ENCODE results near the gene RCOR1. TPM values are rescaled to one million over a fixed set of nuclear protein-coding genes. Genes with fewer than 3 reads are reported as not detected.

RCOR1 gene
- total and polyA plus RNA-seq, 2 donors (not counting 1 experiment from before 2014, with no cell fraction given): 8.7 to 37.1 TPM

DNA sequence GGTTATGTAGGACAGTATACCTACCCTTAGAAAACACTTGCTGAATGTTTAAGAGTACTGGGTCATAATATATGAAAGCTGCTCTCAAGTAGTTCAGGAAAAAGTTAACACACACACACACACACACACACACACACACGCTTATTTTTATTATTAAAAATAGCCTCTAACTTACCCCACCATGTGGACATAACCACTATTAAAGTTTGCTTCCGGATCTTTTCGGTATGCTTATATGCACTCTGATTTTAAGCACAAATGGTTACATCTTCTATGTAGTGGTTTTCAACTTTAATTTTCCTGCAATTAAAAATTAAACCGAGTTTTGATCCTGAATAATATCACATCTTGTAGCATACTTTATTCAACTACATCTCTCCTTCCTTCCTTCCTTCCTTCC, 99.9 kb downstream of the RCOR1 start:
- Mint-ChIP-seq H3K4me1 (peaks cover 47% of the 10 kb centered on the region), H3K27ac (no peak overlapping the region), H3K9me3 (ENCODE audit: insufficient read depth) (no peaks in the 10 kb centered on the region), H3K27me3 (no peaks in the 10 kb centered on the region), H3K4me3 (no peak overlapping the region)
- ATAC-seq (ENCODE audit: low read depth) (no peak), DNase-seq (no peak)
- Histone ChIP-seq H3K9me3 (ENCODE audit: control extremely low read depth in 1 of 3, control insufficient read depth in 2 of 3, insufficient read depth in 1 of 3, low read length in 2 of 3) (no peaks in the 10 kb centered on the region), H3K4me3 (ENCODE audit: control extremely low read depth in 1 of 5, extremely low read depth in 1 of 5, insufficient read depth in 1 of 5, low read depth in 2 of 5, low read length in 4 of 5) (no peak overlapping the region), H3K4me1 (ENCODE audit: control insufficient read depth in 2 of 2, insufficient read depth in 2 of 2, low read length in 2 of 2) (peaks cover 16 to 20% of the 10 kb centered on the region in 2 donors), H2AFZ (ENCODE audit: insufficient read depth, low read depth, low read length, poor library complexity, severe bottlenecking) (no peak overlapping the region), H3K36me3 (replicated peaks in 1 of 2; ENCODE audit: control extremely low read depth in 1 of 2, control insufficient read depth in 1 of 2, extremely low read depth in 1 of 2, insufficient read depth in 2 of 2, low read length in 1 of 2) (no peaks in the 10 kb centered on the region), H3K4me2 (replicated peaks; ENCODE audit: low read depth, low read length, poor library complexity, severe bottlenecking) (no peak overlapping the region), H3K9ac (ENCODE audit: low read length) (no peak overlapping the region), H3K79me2 (ENCODE audit: control insufficient read depth, insufficient read depth, low read length) (peaks cover 42% of the 10 kb centered on the region), H4K20me1 (ENCODE audit: control insufficient read depth, insufficient read depth, low read length, poor library complexity, severe bottlenecking) (peaks cover 53% of the 10 kb centered on the region), H3K27ac (ENCODE audit: low read length in 2 of 2) (no peak overlapping the region), H3K27me3 (replicated peaks in 1 of 4; ENCODE audit: control extremely low read depth in 1 of 4, control insufficient read depth in 3 of 4, insufficient read depth in 4 of 4, low read length in 3 of 4) (no peaks in the 10 kb centered on the region)
- intact Hi-C loops (cut with micrococcal nuclease): loop anchor here (5.0 to 10.0 kb wide), 4 partner anchors 100 to 492 kb away; partner anchors contain the start of gene RCOR1
- WGBS (ENCODE audit: insufficient coverage): no CpG with 5 or more reads among the region's 4 CpGs
- POLR2A ChIA-PET: no interaction called here
- TF ChIP-seq EZH2 (IDR thresholded peaks at IDR 0.05; ENCODE audit: borderline replicate concordance, insufficient read depth, low read depth, low read length, poor library complexity, severe bottlenecking): no peak
- TF ChIP-seq, protein P1, sequence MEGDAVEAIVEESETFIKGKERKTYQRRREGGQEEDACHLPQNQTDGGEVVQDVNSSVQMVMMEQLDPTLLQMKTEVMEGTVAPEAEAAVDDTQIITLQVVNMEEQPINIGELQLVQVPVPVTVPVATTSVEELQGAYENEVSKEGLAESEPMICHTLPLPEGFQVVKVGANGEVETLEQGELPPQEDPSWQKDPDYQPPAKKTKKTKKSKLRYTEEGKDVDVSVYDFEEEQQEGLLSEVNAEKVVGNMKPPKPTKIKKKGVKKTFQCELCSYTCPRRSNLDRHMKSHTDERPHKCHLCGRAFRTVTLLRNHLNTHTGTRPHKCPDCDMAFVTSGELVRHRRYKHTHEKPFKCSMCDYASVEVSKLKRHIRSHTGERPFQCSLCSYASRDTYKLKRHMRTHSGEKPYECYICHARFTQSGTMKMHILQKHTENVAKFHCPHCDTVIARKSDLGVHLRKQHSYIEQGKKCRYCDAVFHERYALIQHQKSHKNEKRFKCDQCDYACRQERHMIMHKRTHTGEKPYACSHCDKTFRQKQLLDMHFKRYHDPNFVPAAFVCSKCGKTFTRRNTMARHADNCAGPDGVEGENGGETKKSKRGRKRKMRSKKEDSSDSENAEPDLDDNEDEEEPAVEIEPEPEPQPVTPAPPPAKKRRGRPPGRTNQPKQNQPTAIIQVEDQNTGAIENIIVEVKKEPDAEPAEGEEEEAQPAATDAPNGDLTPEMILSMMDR (IDR thresholded peaks at IDR 0.05): no peak
- CTCF ChIA-PET: interaction anchor here (0.6 to 3.6 kb wide), 6 partner anchors 10 to 280 kb away, joined by 3 to 59 read pairs (median 15); no protein-coding TSS in a partner anchor

DNA sequence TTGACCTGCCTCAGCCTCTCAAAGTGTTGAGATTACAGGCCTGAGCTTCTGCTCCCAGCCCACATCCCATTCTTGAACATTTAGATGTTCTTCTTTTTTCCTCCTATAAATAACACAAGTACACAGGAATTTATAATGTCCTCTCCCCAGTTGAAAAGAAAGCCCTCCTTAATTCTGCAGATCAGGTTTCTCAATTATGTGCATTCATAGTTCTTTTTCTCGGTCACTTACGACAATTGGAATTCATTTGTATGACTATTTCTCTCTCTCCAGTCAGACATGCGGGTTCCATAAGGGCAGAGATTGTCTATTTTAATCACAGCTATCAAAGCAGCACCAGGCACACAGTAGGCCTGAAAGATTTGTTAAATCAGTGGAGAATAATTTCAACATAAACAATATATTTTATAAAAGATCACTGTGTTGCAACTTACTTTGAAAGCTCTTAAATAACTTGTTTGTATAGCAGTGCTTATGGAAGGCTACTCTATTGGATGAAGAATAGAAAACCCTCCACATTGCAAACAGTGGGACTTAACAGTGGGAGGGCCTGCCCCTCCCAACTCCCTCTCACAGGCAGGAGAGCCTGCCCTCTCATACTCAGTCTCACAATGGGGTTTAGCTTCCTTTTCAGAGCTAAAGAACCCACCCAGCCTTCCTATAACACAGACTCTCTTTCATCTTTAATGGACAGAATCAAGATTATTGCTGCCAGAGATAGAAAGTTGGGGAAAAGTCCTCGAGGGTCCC, 100.7 kb downstream of the RCOR1 start:
- CTCF ChIA-PET: interaction anchor here (0.6 to 3.9 kb wide), 39 partner anchors 11 to 599 kb away, joined by 3 to 59 read pairs (median 8); no protein-coding TSS in a partner anchor
- Histone ChIP-seq H3K4me1 (ENCODE audit: control insufficient read depth in 2 of 2, insufficient read depth in 2 of 2, low read length in 2 of 2) (peaks cover 8 to 13% of the 10 kb centered on the region in 2 donors), H3K4me3 (ENCODE audit: control extremely low read depth in 1 of 5, extremely low read depth in 1 of 5, insufficient read depth in 1 of 5, low read depth in 2 of 5, low read length in 4 of 5) (no peak overlapping the region), H3K36me3 (replicated peaks in 1 of 2; ENCODE audit: control extremely low read depth in 1 of 2, control insufficient read depth in 1 of 2, extremely low read depth in 1 of 2, insufficient read depth in 2 of 2, low read length in 1 of 2) (no peaks in the 10 kb centered on the region), H2AFZ (ENCODE audit: insufficient read depth, low read depth, low read length, poor library complexity, severe bottlenecking) (no peak overlapping the region), H3K4me2 (replicated peaks; ENCODE audit: low read depth, low read length, poor library complexity, severe bottlenecking) (no peak overlapping the region), H3K27me3 (replicated peaks in 1 of 4; ENCODE audit: control extremely low read depth in 1 of 4, control insufficient read depth in 3 of 4, insufficient read depth in 4 of 4, low read length in 3 of 4) (no peaks in the 10 kb centered on the region), H3K9ac (ENCODE audit: low read length) (no peak overlapping the region), H3K79me2 (ENCODE audit: control insufficient read depth, insufficient read depth, low read length) (peaks cover 41% of the 10 kb centered on the region), H3K9me3 (ENCODE audit: control extremely low read depth in 1 of 3, control insufficient read depth in 2 of 3, insufficient read depth in 1 of 3, low read length in 2 of 3) (no peaks in the 10 kb centered on the region), H4K20me1 (ENCODE audit: control insufficient read depth, insufficient read depth, low read length, poor library complexity, severe bottlenecking) (peaks cover 51% of the 10 kb centered on the region), H3K27ac (ENCODE audit: low read length in 2 of 2) (no peak overlapping the region)
- DNase-seq (no peak), ATAC-seq (ENCODE audit: low read depth) (no peak)
- POLR2A ChIA-PET: no interaction called here
- Mint-ChIP-seq H3K4me3 (no peak overlapping the region), H3K4me1 (peaks cover 42% of the 10 kb centered on the region), H3K9me3 (ENCODE audit: insufficient read depth) (no peaks in the 10 kb centered on the region), H3K27ac (no peak overlapping the region), H3K27me3 (no peaks in the 10 kb centered on the region)
- TF ChIP-seq, protein P1 (IDR thresholded peaks at IDR 0.05): no peak
- no peak for TF ChIP-seq EZH2 (IDR thresholded peaks at IDR 0.05; ENCODE audit: borderline replicate concordance, insufficient read depth, low read depth, low read length, poor library complexity, severe bottlenecking)
- intact Hi-C loops (cut with micrococcal nuclease): loop anchor here (5.0 to 10.0 kb wide), 4 partner anchors 101 to 492 kb away; partner anchors contain the start of gene RCOR1
- no CpG with 5 or more reads among the region's 4 CpGs for WGBS (ENCODE audit: insufficient coverage)

All from B cell (primary cell).